Neutrophil (primary cell): ENCODE data around the gene CMTM2.
"Not testable (repeated sequence)": the region's sequence is repeated elsewhere in the genome, so short reads cannot be mapped to it uniquely, and the experiment has no call there.

Experiments
- H3K27ac ChIP-seq: fragments of 200-600 bp; sonication (generic); 2 replicates; pipeline ENCODE4 v1.5.1; 2016; ENCODE audit warnings: mild to moderate bottlenecking, moderate library complexity
- H3K27me3 ChIP-seq: fragments of 200-600 bp; sonication (generic); 2 replicates; pipeline ENCODE4 v1.6.0; 2016; ENCODE audit warnings: mild to moderate bottlenecking
- H3K36me3 ChIP-seq: fragments of 200-600 bp; sonication (generic); 2 replicates; pipeline ENCODE4 v1.5.1; 2017
- H3K4me1 ChIP-seq, 2 experiments: fragments of 200-600 bp in 1 of 2; sonication (generic) in 1 of 2; 1 replicate in 1 of 2; 2 replicates in 1 of 2; pipeline versions ENCODE4 v1.5.1 to v1.6.1; 2013 to 2016; ENCODE audit warnings: low read depth in 1 of 2, low read length in 1 of 2, mild to moderate bottlenecking in 1 of 2, moderate library complexity in 1 of 2; ENCODE audit not compliant: control insufficient read depth in 1 of 2, insufficient read depth in 1 of 2
- H3K4me3 ChIP-seq, 2 experiments: fragments of 200-600 bp in 1 of 2; sonication (generic) in 1 of 2; 1 replicate in 1 of 2; 2 replicates in 1 of 2; pipeline ENCODE4 v1.5.1; 2013 to 2016; ENCODE audit warnings: low read depth in 1 of 2, low read length in 1 of 2, mild to moderate bottlenecking in 1 of 2, moderate library complexity in 1 of 2
- H3K9me3 ChIP-seq: fragments of 200-600 bp; sonication (generic); 2 replicates; pipeline ENCODE4 v1.5.1; 2016
- TF ChIP-seq, protein P1 (sequence below): fragments of 200-600 bp; sonication (generic); IDR thresholded peaks from 2 replicates; pipeline ENCODE4 v1.5.1; 2016; ENCODE audit warnings: antibody characterized with exemption

CMTM2 gene

GRCh38 chr16:66594739-66595138 is 15.5 kb downstream of the CMTM2 start:
- TF ChIP-seq, protein P1, sequence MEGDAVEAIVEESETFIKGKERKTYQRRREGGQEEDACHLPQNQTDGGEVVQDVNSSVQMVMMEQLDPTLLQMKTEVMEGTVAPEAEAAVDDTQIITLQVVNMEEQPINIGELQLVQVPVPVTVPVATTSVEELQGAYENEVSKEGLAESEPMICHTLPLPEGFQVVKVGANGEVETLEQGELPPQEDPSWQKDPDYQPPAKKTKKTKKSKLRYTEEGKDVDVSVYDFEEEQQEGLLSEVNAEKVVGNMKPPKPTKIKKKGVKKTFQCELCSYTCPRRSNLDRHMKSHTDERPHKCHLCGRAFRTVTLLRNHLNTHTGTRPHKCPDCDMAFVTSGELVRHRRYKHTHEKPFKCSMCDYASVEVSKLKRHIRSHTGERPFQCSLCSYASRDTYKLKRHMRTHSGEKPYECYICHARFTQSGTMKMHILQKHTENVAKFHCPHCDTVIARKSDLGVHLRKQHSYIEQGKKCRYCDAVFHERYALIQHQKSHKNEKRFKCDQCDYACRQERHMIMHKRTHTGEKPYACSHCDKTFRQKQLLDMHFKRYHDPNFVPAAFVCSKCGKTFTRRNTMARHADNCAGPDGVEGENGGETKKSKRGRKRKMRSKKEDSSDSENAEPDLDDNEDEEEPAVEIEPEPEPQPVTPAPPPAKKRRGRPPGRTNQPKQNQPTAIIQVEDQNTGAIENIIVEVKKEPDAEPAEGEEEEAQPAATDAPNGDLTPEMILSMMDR, result no peak
- H3K27me3 ChIP-seq, result peaks cover 6% of the 10 kb centered on the region
- no peak overlapping the region for H3K4me3 ChIP-seq
- H3K9me3 ChIP-seq, result no peaks in the 10 kb centered on the region
- peaks cover 6% of the 10 kb centered on the region for H3K36me3 ChIP-seq
- peaks cover 16 to 19% of the 10 kb centered on the region in 2 experiments for H3K4me1 ChIP-seq
- no peak overlapping the region for H3K27ac ChIP-seq

DNA sequence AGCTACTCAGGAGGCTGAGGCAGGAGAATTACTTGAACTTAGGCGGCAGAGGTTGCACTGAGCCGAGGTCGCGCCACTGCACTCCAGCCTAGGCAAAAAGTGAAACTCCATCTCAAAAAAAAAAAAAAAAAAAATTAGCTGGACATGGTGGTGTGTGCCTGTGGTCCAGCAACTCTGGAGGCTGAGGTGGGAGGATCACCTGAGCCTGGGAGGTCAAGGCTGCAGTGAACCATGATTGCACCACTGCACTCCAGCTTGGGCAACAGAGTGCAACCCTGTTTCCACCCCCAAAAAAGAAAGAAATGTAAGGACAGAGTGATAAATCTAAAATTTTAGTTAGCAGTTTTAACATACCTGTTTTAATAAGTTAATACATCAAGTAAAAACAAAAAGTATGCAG is 17.3 kb downstream of the CMTM2 start:
- not testable (repeated sequence) for H3K4me1 ChIP-seq, H3K9me3 ChIP-seq, H3K27ac ChIP-seq, H3K27me3 ChIP-seq, H3K4me3 ChIP-seq, H3K36me3 ChIP-seq

DNA sequence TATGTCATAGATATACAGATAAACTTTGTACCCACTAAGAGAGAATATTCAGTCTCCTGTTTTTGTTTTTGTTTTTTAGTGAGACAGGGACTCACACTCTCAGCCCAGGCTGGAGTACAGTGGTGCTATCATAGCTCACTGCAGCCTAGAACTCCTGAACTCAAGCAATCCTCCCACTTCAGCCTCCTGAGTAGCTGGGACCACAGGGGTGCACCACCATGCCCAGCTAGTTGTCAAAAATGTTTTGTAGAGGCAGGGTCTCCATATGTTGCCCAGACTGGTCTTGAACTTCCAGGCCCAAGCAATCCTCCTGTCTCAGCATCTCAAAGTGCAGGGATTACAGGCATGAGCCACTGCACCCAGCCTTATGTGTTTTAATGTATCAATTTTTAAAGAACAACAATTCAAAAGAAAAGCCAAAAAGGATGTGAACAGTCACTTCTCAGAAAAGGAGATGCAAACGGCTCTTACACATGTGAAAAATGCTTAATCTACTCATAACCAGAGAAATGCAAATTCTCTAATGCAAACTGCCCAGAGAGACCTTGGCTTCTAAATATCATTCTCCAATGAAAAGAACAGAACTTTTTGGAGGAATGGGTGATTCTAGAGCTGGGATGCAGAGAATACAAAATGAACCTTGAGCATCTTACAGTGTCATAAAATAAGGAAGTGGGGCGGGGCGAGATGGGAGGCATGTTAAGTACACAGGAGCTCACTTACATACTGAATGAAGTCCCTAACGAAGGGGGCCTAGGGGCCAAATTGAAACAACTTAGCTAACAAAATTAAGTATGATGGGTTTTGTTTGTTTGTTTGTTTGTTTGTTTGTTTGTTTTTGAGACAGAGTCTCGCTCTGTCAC is 18.0 kb downstream of the CMTM2 start:
- H3K36me3 ChIP-seq, result no peaks in the 10 kb centered on the region
- H3K9me3 ChIP-seq, result no peaks in the 10 kb centered on the region
- H3K27ac ChIP-seq, result no peak overlapping the region
- peaks cover 10% of the 10 kb centered on the region for H3K27me3 ChIP-seq
- H3K4me3 ChIP-seq, result no peak overlapping the region
- no peaks in the 10 kb centered on the region for H3K4me1 ChIP-seq
- TF ChIP-seq, protein P1, result no peak

GRCh38 chr16:66598111-66598510 is 18.8 kb downstream of the CMTM2 start:
- H3K4me3 ChIP-seq, result no peak overlapping the region
- H3K36me3 ChIP-seq, result no peaks in the 10 kb centered on the region
- TF ChIP-seq, protein P1, result no peak
- no peaks in the 10 kb centered on the region for H3K9me3 ChIP-seq
- H3K27me3 ChIP-seq, result peaks cover 19% of the 10 kb centered on the region
- no peaks in the 10 kb centered on the region for H3K4me1 ChIP-seq
- no peak overlapping the region for H3K27ac ChIP-seq

- TF ChIP-seq, protein P1, result no peak
- Histone ChIP-seq H3K36me3 (no peaks in the 10 kb centered on the region), H3K9me3 (no peaks in the 10 kb centered on the region), H3K4me1 (peaks cover 8 to 9% of the 10 kb centered on the region in 2 experiments), H3K4me3 (no peak overlapping the region), H3K27ac (no peak overlapping the region), H3K27me3 (peaks cover 32% of the 10 kb centered on the region)
These were observed 20.5 kb downstream of the CMTM2 start for GRCh38 chr16:66599726-66600125.

DNA sequence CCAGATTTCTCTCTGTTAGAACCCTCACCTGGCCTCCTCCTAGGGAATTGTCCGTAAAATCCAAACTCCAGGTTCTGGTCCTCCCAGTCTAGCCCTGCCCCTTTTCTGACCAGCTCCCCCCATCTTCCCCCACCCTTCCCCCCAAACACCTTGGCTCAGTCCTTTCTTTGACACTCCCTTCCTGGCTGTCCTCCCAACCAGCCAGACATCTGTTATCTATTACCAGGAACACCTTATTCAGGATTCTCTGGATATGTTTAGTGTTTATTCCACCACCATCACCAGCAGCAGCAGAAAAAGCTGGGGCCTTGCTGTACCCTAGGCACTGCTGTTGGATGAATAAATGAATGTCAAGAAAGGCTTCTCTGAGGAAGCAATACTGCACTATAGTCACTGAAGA is 21.2 kb downstream of the CMTM2 start:
- no peak overlapping the region for H3K27ac ChIP-seq
- no peaks in the 10 kb centered on the region for H3K9me3 ChIP-seq
- H3K4me3 ChIP-seq, result no peak overlapping the region
- TF ChIP-seq, protein P1, result no peak
- peaks cover 9 to 11% of the 10 kb centered on the region in 2 experiments for H3K4me1 ChIP-seq
- H3K36me3 ChIP-seq, result no peaks in the 10 kb centered on the region
- H3K27me3 ChIP-seq, result peaks cover 36% of the 10 kb centered on the region
